ENCODE data around the gene CORO2A. TPM values are rescaled to one million over a fixed set of nuclear protein-coding genes. Genes with fewer than 3 reads are reported as not detected.

CORO2A gene
- total RNA-seq, 1 experiment from 2014 or later, result 15.8 TPM

GRCh38 chr9:98154678-98155077, 37.8 kb downstream of the CORO2A start:
- H3K4me2 ChIP-seq (ENCODE audit: insufficient read depth, insufficient read length, low read length), result no peak overlapping the region

More at GRCh38 chr9:98154678-98155077, 37.8 kb downstream of the CORO2A start:
- no peak overlapping the region for H3K4me3 Mint-ChIP-seq
- Histone ChIP-seq H2BK5ac (ENCODE audit: insufficient read length, low read length) (no peak overlapping the region), H3K9me3 (ENCODE audit: control insufficient read depth, low read depth, low read length) (no peaks in the 10 kb centered on the region), H3K56ac (ENCODE audit: insufficient read length, low read depth, low read length) (no peak overlapping the region), H3K27ac (ENCODE audit: insufficient read length, low read depth, low read length) (no peak overlapping the region), H3K18ac (ENCODE audit: insufficient read length, low read depth, low read length) (no peak overlapping the region), H3K4ac (ENCODE audit: low read depth, low read length) (no peak overlapping the region), H3K27me3 (ENCODE audit: insufficient read depth, low read length) (no peaks in the 10 kb centered on the region), H3K4me1 (ENCODE audit: insufficient read depth, low read length) (no peaks in the 10 kb centered on the region), H2AK5ac (ENCODE audit: insufficient read length, low read length) (no peak overlapping the region), H3K9ac (ENCODE audit: extremely low read depth, insufficient read length, low read length) (no peak overlapping the region), H3K79me2 (ENCODE audit: insufficient read depth, low read length) (no peaks in the 10 kb centered on the region), H4K5ac (ENCODE audit: insufficient read length, low read depth, low read length) (no peak overlapping the region), H3K23me2 (ENCODE audit: insufficient read length, low read depth, low read length, poor library complexity, severe bottlenecking) (no peaks in the 10 kb centered on the region), H3K79me1 (ENCODE audit: insufficient read depth, low read depth, low read length, poor library complexity, severe bottlenecking) (no peaks in the 10 kb centered on the region), H4K8ac (replicated peaks; ENCODE audit: insufficient read length, low read depth, low read length) (no peak overlapping the region), H3T11ph (ENCODE audit: low read length) (no peak overlapping the region), H2BK15ac (ENCODE audit: low read depth, low read length) (no peak overlapping the region), H4K20me1 (ENCODE audit: control insufficient read depth, insufficient read depth, insufficient read length) (no peaks in the 10 kb centered on the region), H2BK20ac (ENCODE audit: low read depth, low read length, poor library complexity, severe bottlenecking) (no peak overlapping the region), H2BK12ac (ENCODE audit: insufficient read length, low read depth, low read length) (no peak overlapping the region), H4K91ac (ENCODE audit: insufficient read length, low read depth, low read length) (no peak overlapping the region), H2AFZ (ENCODE audit: low read length) (no peak overlapping the region), H2BK120ac (ENCODE audit: low read depth, low read length, poor library complexity, severe bottlenecking) (no peak overlapping the region), H3K14ac (ENCODE audit: insufficient read depth, low read length) (no peak overlapping the region), H3K23ac (ENCODE audit: insufficient read length, low read depth, low read length) (no peak overlapping the region)
- H3K27me3 Mint-ChIP-seq (ENCODE audit: low read depth), result no peaks in the 10 kb centered on the region
- no peak overlapping the region for H3K27ac Mint-ChIP-seq
- no peak for DNase-seq
- no peak for TF ChIP-seq CTCF (conservative IDR thresholded peaks at IDR 0.05)
- WGBS (ENCODE audit: extremely low coverage, insufficient read length, low lambda C conversion rate), result no CpG with 5 or more reads among the region's 2 CpGs
- H3K4me1 Mint-ChIP-seq, result no peaks in the 10 kb centered on the region
- peaks cover 4 to 19% (median 10%) of the 10 kb centered on the region in 3 experiments; a peak in 4 of 7 replicates for H3K36me3 Mint-ChIP-seq (ENCODE audit: insufficient read depth in 1 of 3, low read depth in 3 of 3)
- H3K9me3 Mint-ChIP-seq, result no peaks in the 10 kb centered on the region
